NB4 (cell line): Measurements from ENCODE around the gene CFTR.
"Not testable (repeated sequence)": the region's sequence is repeated elsewhere in the genome, so short reads cannot be mapped to it uniquely, and the experiment has no call there.

Experiments
- DNase-seq: peaks from one replicate; pipeline ENCODE4 v3.0.0; 2010; ENCODE audit warnings: low read depth
- H3K4me3 ChIP-seq: one replicate; pipeline ENCODE4 v1.5.1; 2011; ENCODE audit warnings: mild to moderate bottlenecking, low read depth, low read length, moderate library complexity
- CTCF ChIP-seq: IDR thresholded peaks from one replicate; pipeline ENCODE4 v1.5.1; 2012; ENCODE audit warnings: low read depth, low read length
- MAX ChIP-seq: IDR thresholded peaks from 2 replicates; pipeline ENCODE4 v1.6.1; 2011; ENCODE audit warnings: low read depth, low read length
- MYC ChIP-seq: IDR thresholded peaks from 2 replicates; pipeline ENCODE4 v1.6.1; 2011; ENCODE audit warnings: low read depth, low read length
- POLR2A ChIP-seq: IDR thresholded peaks from 2 replicates; pipeline ENCODE4 v1.6.1; 2011; ENCODE audit warnings: mild to moderate bottlenecking; ENCODE audit not compliant: insufficient read length; ENCODE audit errors: extremely low read depth

CFTR gene

GRCh38 chr7:117508676-117509075, 28.9 kb downstream of the CFTR start:
- H3K4me3 ChIP-seq, result no peak overlapping the region
- no peak for TF ChIP-seq MYC
- no peak for TF ChIP-seq CTCF
- TF ChIP-seq MAX, result no peak
- no peak for TF ChIP-seq POLR2A
- no peak for DNase-seq

GRCh38 chr7:117517194-117517593, 37.4 kb downstream of the CFTR start:
- not testable (repeated sequence) for H3K4me3 ChIP-seq, DNase-seq

GRCh38 chr7:117530390-117530789, 50.6 kb downstream of the CFTR start:
- no peak for TF ChIP-seq POLR2A
- TF ChIP-seq CTCF, result no peak
- no peak for TF ChIP-seq MYC
- TF ChIP-seq MAX, result no peak
- no peak for DNase-seq

GRCh38 chr7:117531595-117532244, 51.9 kb downstream of the CFTR start:
- TF ChIP-seq MYC (no peak), MAX (no peak), CTCF (no peak), POLR2A (no peak)

More at GRCh38 chr7:117530390-117530789, 50.6 kb downstream of the CFTR start:
- H3K4me3 ChIP-seq, result no peak overlapping the region

GRCh38 chr7:117538053-117538452, 58.2 kb downstream of the CFTR start:
- DNase-seq, result no peak
- TF ChIP-seq CTCF (no peak), MYC (no peak), MAX (no peak)
- H3K4me3 ChIP-seq, result no peak overlapping the region

More at GRCh38 chr7:117531595-117532244, 51.9 kb downstream of the CFTR start:
- no peak overlapping the region for H3K4me3 ChIP-seq
- no peak for DNase-seq

GRCh38 chr7:117544061-117544460, 64.2 kb downstream of the CFTR start:
- no peak for DNase-seq
- TF ChIP-seq MYC (no peak), CTCF (no peak), POLR2A (no peak), MAX (no peak)
- no peak overlapping the region for H3K4me3 ChIP-seq
